Measurements from ENCODE around the gene C1QTNF9. TPM values are rescaled to one million over a fixed set of nuclear protein-coding genes. Genes with fewer than 3 reads are reported as not detected.

The C1QTNF9 gene
- total and polyA plus RNA-seq, 2 of the 8 experiments (the other 6 are each of a cell fraction or from before 2014, with no cell fraction given) = not detected

DNA sequence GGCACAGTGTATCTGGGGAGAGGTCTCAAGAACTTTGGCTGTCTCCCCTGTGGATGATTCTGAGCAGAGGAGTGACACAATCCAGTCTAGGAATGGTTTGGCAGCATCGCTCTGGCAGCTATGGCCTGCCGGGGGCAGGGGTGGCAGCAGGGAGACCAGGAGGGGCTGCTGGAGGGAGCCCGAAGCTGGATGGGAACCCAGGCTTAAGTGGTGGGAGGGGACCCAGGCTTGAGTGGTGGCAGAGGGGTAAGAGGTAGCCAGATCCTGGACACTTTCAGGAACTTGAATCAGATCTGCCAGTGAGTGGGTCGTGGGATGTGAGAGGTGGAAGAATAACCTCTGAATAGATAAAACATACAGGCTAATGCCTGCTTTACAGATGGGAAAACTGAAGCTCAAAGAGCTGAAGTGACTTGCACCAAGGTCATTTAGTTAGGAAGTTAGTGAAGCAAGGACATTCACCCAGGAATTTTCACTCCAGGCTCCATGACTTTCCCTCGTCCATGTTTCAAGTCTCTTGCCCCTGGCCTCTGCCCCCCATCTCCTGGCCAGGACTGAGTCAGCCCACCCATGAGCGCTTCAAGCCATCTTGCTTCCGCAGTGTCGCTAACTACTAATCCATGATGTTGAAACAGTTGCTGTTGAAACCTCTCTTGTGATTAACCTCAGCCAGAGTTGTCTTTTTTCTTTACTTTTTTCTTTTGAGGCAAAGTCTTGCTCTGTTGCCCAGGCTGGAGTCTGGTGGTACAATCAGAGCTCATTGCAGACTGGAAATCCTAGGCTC lies 29.9 kb upstream of the C1QTNF9 start:
- Histone ChIP-seq H3K14ac (ENCODE audit: insufficient read length) (no peak overlapping the region), H2BK120ac (replicated peaks; ENCODE audit: low read depth, low read length) (no peak overlapping the region), H4K5ac (ENCODE audit: insufficient read length, low read depth, low read length) (no peak overlapping the region), H2BK20ac (ENCODE audit: low read length) (no peak overlapping the region), H2AK5ac (ENCODE audit: low read depth, low read length) (no peak overlapping the region), H3K9me3 (ENCODE audit: insufficient read depth in 2 of 2, low read depth in 1 of 2, low read length in 1 of 2) (no peaks in the 10 kb centered on the region), H3K56ac (replicated peaks; ENCODE audit: insufficient read length, low read depth, low read length) (no peak overlapping the region), H4K20me1 (replicated peaks in 1 of 2; ENCODE audit: control insufficient read depth in 1 of 2, insufficient read depth in 2 of 2, low read length in 2 of 2) (peaks cover 0 to 4% of the 10 kb centered on the region in 2 experiments), H4K8ac (ENCODE audit: extremely low read depth, insufficient read depth, low read length) (no peak overlapping the region), H3K27me3 (replicated peaks in 1 of 4; ENCODE audit: control insufficient read depth in 3 of 4, extremely low read depth in 1 of 4, insufficient read depth in 3 of 4, low read length in 3 of 4) (no peaks in the 10 kb centered on the region), H2BK15ac (ENCODE audit: low read length) (no peak overlapping the region), H4K91ac (replicated peaks; ENCODE audit: insufficient read length, low read length) (no peak overlapping the region), H3K18ac (ENCODE audit: extremely low read depth, low read length) (no peak overlapping the region), H3K4me3 (ENCODE audit: extremely low read depth in 1 of 4, insufficient read depth in 2 of 4, low read depth in 3 of 4, low read length in 4 of 4) (no peak overlapping the region), H3K27ac (ENCODE audit: low read depth, low read length) (no peak overlapping the region), H3K4ac (replicated peaks; ENCODE audit: insufficient read length, low read depth, low read length) (no peak overlapping the region), H3K79me2 (ENCODE audit: control insufficient read depth in 1 of 2, insufficient read depth in 2 of 2, low read length in 2 of 2) (no peaks in the 10 kb centered on the region), H3K9ac (replicated peaks in 1 of 4; ENCODE audit: extremely low read depth in 1 of 4, low read depth in 3 of 4, low read length in 3 of 4) (no peak overlapping the region), H3K36me3 (ENCODE audit: control insufficient read depth in 2 of 4, insufficient read depth in 4 of 4, low read length in 3 of 4) (no peaks in the 10 kb centered on the region), H3K23ac (ENCODE audit: insufficient read length) (no peak overlapping the region), H3K4me2 (ENCODE audit: insufficient read depth in 1 of 2, low read depth in 2 of 2, low read length in 2 of 2) (no peak overlapping the region), H2AFZ (ENCODE audit: low read length) (no peak overlapping the region), H3K79me1 (ENCODE audit: low read depth, low read length) (no peaks in the 10 kb centered on the region; the same call in 1 of the 2 replicates), H2BK5ac (ENCODE audit: low read depth, low read length) (no peak overlapping the region), H2BK12ac (ENCODE audit: low read depth, low read length) (no peak overlapping the region), H3K4me1 (replicated peaks in 1 of 4; ENCODE audit: control insufficient read depth in 3 of 4, insufficient read depth in 4 of 4, low read length in 3 of 4) (no peaks in the 10 kb centered on the region), H3K23me2 (ENCODE audit: low read depth, low read length) (no peaks in the 10 kb centered on the region)
- DNase-seq (ENCODE audit: low read depth in 1 of 2, low spot score in 2 of 2) (no peak), FAIRE-seq (no peak)
- WGBS, 2 experiments (ENCODE audit: extremely low coverage in 1 of 2, insufficient coverage in 1 of 2, insufficient read length in 1 of 2, insufficient replicate concordance in 2 of 2, low coverage in 1 of 2, low lambda C conversion rate in 2 of 2, missing lambda C conversion rate in 1 of 2) = 96% methylated on average over 8 of the region's 8 CpGs; no CpG with 5 or more reads in 1 of the 2 experiments
- POLR2A ChIA-PET (ENCODE audit: partially characterized antibody) = no interaction called here
- TF ChIP-seq TEAD4 (IDR thresholded peaks at IDR 0.05; ENCODE audit: low read depth, low read length) (no peak), RXRA (IDR thresholded peaks at IDR 0.05; ENCODE audit: insufficient read depth, low read depth, low read length) (no peak), RAD21 (IDR thresholded peaks at IDR 0.05 in 1 of 2, conservative IDR thresholded peaks at IDR 0.05 in 1 of 2; ENCODE audit: low read depth in 2 of 2, low read length in 2 of 2) (no peak), TAF7 (optimal IDR thresholded peaks at IDR 0.05; ENCODE audit: borderline replicate concordance, low read depth, low read length) (no peak)
- TF ChIP-seq, protein P1, sequence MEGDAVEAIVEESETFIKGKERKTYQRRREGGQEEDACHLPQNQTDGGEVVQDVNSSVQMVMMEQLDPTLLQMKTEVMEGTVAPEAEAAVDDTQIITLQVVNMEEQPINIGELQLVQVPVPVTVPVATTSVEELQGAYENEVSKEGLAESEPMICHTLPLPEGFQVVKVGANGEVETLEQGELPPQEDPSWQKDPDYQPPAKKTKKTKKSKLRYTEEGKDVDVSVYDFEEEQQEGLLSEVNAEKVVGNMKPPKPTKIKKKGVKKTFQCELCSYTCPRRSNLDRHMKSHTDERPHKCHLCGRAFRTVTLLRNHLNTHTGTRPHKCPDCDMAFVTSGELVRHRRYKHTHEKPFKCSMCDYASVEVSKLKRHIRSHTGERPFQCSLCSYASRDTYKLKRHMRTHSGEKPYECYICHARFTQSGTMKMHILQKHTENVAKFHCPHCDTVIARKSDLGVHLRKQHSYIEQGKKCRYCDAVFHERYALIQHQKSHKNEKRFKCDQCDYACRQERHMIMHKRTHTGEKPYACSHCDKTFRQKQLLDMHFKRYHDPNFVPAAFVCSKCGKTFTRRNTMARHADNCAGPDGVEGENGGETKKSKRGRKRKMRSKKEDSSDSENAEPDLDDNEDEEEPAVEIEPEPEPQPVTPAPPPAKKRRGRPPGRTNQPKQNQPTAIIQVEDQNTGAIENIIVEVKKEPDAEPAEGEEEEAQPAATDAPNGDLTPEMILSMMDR (IDR thresholded peaks at IDR 0.05; ENCODE audit: control extremely low read depth in 1 of 3, insufficient read depth in 1 of 3, low read depth in 1 of 3, low read length in 3 of 3) = no peak
- CTCF ChIA-PET (ENCODE audit: partially characterized antibody) = interaction anchor here (0.7 kb wide), 1 partner anchor 33 kb away, joined by 4 read pairs; no protein-coding TSS in a partner anchor
